Trophoblast cell (in vitro differentiated cells and primary cell): ENCODE measurements around the gene ZNF148.

ENCODE experiments used
- DNase-seq, 2 donors: peaks; one replicate each; pipeline ENCODE4 v3.0.0-alpha.2; 2016
- H2AFZ ChIP-seq: 2 replicates; pipeline ENCODE4 v1.6.1; 2013; ENCODE audit warnings: low read length, moderate library complexity, mild to moderate bottlenecking; ENCODE audit not compliant: insufficient read depth, poor library complexity
- H2AK5ac ChIP-seq: 2 replicates; pipeline ENCODE4 v1.6.1; 2013; ENCODE audit warnings: mild to moderate bottlenecking, low read length
- H2BK120ac ChIP-seq: 2 replicates; pipeline ENCODE4 v1.6.1; 2013; ENCODE audit warnings: low read length, mild to moderate bottlenecking, moderate library complexity; ENCODE audit not compliant: insufficient read depth, poor library complexity
- H2BK12ac ChIP-seq: 2 replicates; pipeline ENCODE4 v1.6.1; 2013; ENCODE audit warnings: mild to moderate bottlenecking, low read length, moderate library complexity
- H2BK5ac ChIP-seq: 2 replicates; pipeline ENCODE4 v1.6.1; 2013; ENCODE audit warnings: low read length, low read depth, moderate library complexity, mild to moderate bottlenecking; ENCODE audit not compliant: poor library complexity
- H3K14ac ChIP-seq: 2 replicates; pipeline ENCODE4 v1.6.1; 2013; ENCODE audit warnings: mild to moderate bottlenecking, low read length
- H3K18ac ChIP-seq: 2 replicates; pipeline ENCODE4 v1.6.1; 2013; ENCODE audit warnings: mild to moderate bottlenecking, low read length
- H3K23ac ChIP-seq: 2 replicates; pipeline ENCODE4 v1.6.1; 2013; ENCODE audit warnings: low read length
- H3K27ac ChIP-seq: 2 replicates; pipeline ENCODE4 v1.5.1; 2013; ENCODE audit warnings: low read depth, mild to moderate bottlenecking, inconsistent platforms, low read length, moderate library complexity
- H3K27me3 ChIP-seq: 2 replicates; pipeline ENCODE4 v1.6.1; 2013; ENCODE audit warnings: inconsistent platforms, mild to moderate bottlenecking, low read length, moderate library complexity; ENCODE audit not compliant: insufficient read depth
- H3K36me3 ChIP-seq, 2 experiments: 1 replicate in 1 of 2; 2 replicates in 1 of 2; pipeline ENCODE4 v1.6.1; 2013; ENCODE audit warnings: low read length in 2 of 2, mild to moderate bottlenecking in 2 of 2, moderate library complexity in 1 of 2; ENCODE audit not compliant: insufficient read depth in 2 of 2, control insufficient read depth in 1 of 2
- H3K4ac ChIP-seq: 2 replicates; pipeline ENCODE4 v1.6.1; 2013; ENCODE audit warnings: low read depth, mild to moderate bottlenecking, low read length, moderate library complexity
- H3K4me1 ChIP-seq, 2 experiments: 1 replicate in 1 of 2; 2 replicates in 1 of 2; pipeline ENCODE4 v1.6.1; 2013; ENCODE audit warnings: low read length in 2 of 2, mild to moderate bottlenecking in 2 of 2, moderate library complexity in 1 of 2; ENCODE audit not compliant: insufficient read depth in 2 of 2, control insufficient read depth in 1 of 2
- H3K4me2 ChIP-seq: 2 replicates; pipeline ENCODE4 v1.6.1; 2013; ENCODE audit warnings: inconsistent platforms, mild to moderate bottlenecking, low read length, moderate library complexity
- H3K4me3 ChIP-seq: 2 replicates; pipeline ENCODE4 v1.5.1; 2013; ENCODE audit warnings: mild to moderate bottlenecking, low read depth, low read length, inconsistent platforms
- H3K79me1 ChIP-seq: one replicate; pipeline ENCODE4 v1.6.1; 2013; ENCODE audit warnings: low read length
- H3K79me2 ChIP-seq: 2 replicates; pipeline ENCODE4 v1.6.1; 2013; ENCODE audit warnings: low read length, mild to moderate bottlenecking; ENCODE audit not compliant: control insufficient read depth, insufficient read depth, poor library complexity
- H3K9ac ChIP-seq: 2 replicates; pipeline ENCODE4 v1.6.1; 2013; ENCODE audit warnings: mild to moderate bottlenecking, low read length
- H3K9me3 ChIP-seq: 2 replicates; pipeline ENCODE4 v1.6.1; 2013; ENCODE audit warnings: low read depth, mild to moderate bottlenecking, control low read depth, inconsistent platforms, low read length; ENCODE audit not compliant: insufficient read depth
- H4K12ac ChIP-seq: 2 replicates; pipeline ENCODE4 v1.6.1; 2013; ENCODE audit warnings: low read depth, mild to moderate bottlenecking, low read length, moderate library complexity
- H4K8ac ChIP-seq: 2 replicates; pipeline ENCODE4 v1.6.1; 2013; ENCODE audit warnings: low read depth, mild to moderate bottlenecking, low read length, moderate library complexity
- H4K91ac ChIP-seq: one replicate; pipeline ENCODE4 v1.6.1; 2013; ENCODE audit warnings: low read depth, mild to moderate bottlenecking, low read length, moderate library complexity
- WGBS: extraction: QIAGEN DNeasy Blood & Tissue Kit; methylation state at CpG from one replicate; pipeline ENCODE4 v1.1.7; 2013; ENCODE audit warnings: missing lambda C conversion rate; ENCODE audit not compliant: insufficient read length, insufficient coverage; ENCODE audit errors: extremely low coverage; 5-methylcytosine and 5-hydroxymethylcytosine counted together

ZNF148 gene

GRCh38 chr3:125383744-125384143 is 8.6 kb upstream of the ZNF148 start:
- DNase-seq = no peak
- no peak overlapping the region for H3K9ac ChIP-seq
- H3K4ac ChIP-seq = no peak overlapping the region
- H3K27me3 ChIP-seq = no peaks in the 10 kb centered on the region
- no peaks in the 10 kb centered on the region for H3K79me2 ChIP-seq
- no peaks in the 10 kb centered on the region for H3K9me3 ChIP-seq
- no peak overlapping the region for H2BK5ac ChIP-seq
- H4K12ac ChIP-seq = no peak overlapping the region
- WGBS = no CpG with 5 or more reads among the region's 5 CpGs
- no peak overlapping the region for H2BK12ac ChIP-seq
- H2AFZ ChIP-seq = no peak overlapping the region
- no peak overlapping the region for H3K4me3 ChIP-seq
- H3K14ac ChIP-seq = no peak overlapping the region
- H3K4me1 ChIP-seq = no peaks in the 10 kb centered on the region
- H4K8ac ChIP-seq = no peak overlapping the region
- no peak overlapping the region for H2AK5ac ChIP-seq
- H3K18ac ChIP-seq = no peak overlapping the region
- no peak overlapping the region for H4K91ac ChIP-seq
- no peaks in the 10 kb centered on the region for H3K79me1 ChIP-seq
- H3K36me3 ChIP-seq = no peaks in the 10 kb centered on the region
- no peak overlapping the region for H2BK120ac ChIP-seq
- no peak overlapping the region for H3K4me2 ChIP-seq
- H3K27ac ChIP-seq = no peak overlapping the region
- peak overlapping the region; percentile 33 for H3K23ac ChIP-seq

DNA sequence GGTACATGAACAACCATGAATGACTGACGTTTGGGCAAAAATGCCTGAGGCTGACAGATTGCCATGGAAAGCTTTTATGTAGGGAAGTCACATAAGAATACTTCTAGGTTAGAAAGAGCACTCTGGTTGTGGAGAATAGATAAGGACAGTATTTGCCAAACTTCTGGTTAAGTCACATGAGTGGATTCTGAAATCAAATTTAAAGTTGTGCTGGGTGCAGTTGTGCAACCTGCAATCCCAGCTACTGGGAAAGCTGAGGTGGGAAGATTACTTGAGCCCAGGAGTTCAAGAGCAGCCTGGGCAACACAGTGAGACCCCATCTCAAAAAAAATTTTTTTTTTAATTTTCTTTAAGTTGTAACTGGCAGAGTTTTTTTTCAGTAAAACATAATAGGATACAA is 7.2 kb upstream of the ZNF148 start:
- H3K4me2 ChIP-seq = no peak overlapping the region
- H2BK5ac ChIP-seq = no peak overlapping the region
- H4K12ac ChIP-seq = no peak overlapping the region
- no peak overlapping the region for H3K14ac ChIP-seq
- no peak overlapping the region for H3K9ac ChIP-seq
- H3K4ac ChIP-seq = no peak overlapping the region
- H3K4me3 ChIP-seq = no peak overlapping the region
- H2BK12ac ChIP-seq = no peak overlapping the region
- no peaks in the 10 kb centered on the region for H3K4me1 ChIP-seq
- no peaks in the 10 kb centered on the region for H3K9me3 ChIP-seq
- no peak overlapping the region for H4K91ac ChIP-seq
- DNase-seq = no peak
- H3K27ac ChIP-seq = no peak overlapping the region
- H2AFZ ChIP-seq = no peak overlapping the region
- H3K79me2 ChIP-seq = no peaks in the 10 kb centered on the region
- no peaks in the 10 kb centered on the region for H3K36me3 ChIP-seq
- no peak overlapping the region for H2AK5ac ChIP-seq
- H3K18ac ChIP-seq = no peak overlapping the region
- no peak overlapping the region for H2BK120ac ChIP-seq
- H4K8ac ChIP-seq = no peak overlapping the region
- H3K23ac ChIP-seq = no peak overlapping the region
- no peaks in the 10 kb centered on the region for H3K27me3 ChIP-seq
- no CpG with 5 or more reads among the region's 1 CpG for whole genome bisulfite sequencing
- H3K79me1 ChIP-seq = no peaks in the 10 kb centered on the region

DNA sequence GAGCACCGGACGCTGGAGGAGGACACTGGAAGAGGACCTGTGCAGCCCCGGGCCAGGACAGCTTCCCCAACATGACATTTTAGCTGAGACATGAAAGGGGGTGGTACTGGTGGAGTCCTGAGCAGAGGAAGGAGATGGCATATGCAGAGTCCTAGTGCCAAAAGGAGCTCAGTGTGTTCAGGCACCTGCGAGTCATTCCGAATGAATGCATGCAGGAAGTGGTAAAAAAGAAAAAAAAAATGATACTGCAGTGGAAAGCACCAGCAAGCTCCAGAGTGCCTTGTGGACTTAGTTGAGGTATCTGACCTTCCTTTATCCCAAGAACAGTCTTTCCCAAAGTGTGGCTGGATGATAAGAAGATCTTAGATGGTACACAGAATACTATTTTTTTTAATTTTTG is 6.6 kb upstream of the ZNF148 start:
- H2BK12ac ChIP-seq = no peak overlapping the region
- no CpG with 5 or more reads among the region's 5 CpGs for WGBS
- H2BK5ac ChIP-seq = no peak overlapping the region
- H3K4me1 ChIP-seq = no peaks in the 10 kb centered on the region
- no peak overlapping the region for H2AK5ac ChIP-seq
- H3K79me2 ChIP-seq = no peaks in the 10 kb centered on the region
- H4K12ac ChIP-seq = no peak overlapping the region
- no peaks in the 10 kb centered on the region for H3K9me3 ChIP-seq
- H3K36me3 ChIP-seq = no peaks in the 10 kb centered on the region
- no peak overlapping the region for H4K91ac ChIP-seq
- H3K14ac ChIP-seq = no peak overlapping the region
- no peak overlapping the region for H3K18ac ChIP-seq
- no peak overlapping the region for H3K4me3 ChIP-seq
- H3K9ac ChIP-seq = no peak overlapping the region
- H3K27ac ChIP-seq = no peak overlapping the region
- no peak overlapping the region for H2BK120ac ChIP-seq
- H3K4me2 ChIP-seq = no peak overlapping the region
- no peaks in the 10 kb centered on the region for H3K27me3 ChIP-seq
- H2AFZ ChIP-seq = no peak overlapping the region
- no peak for DNase-seq
- H3K4ac ChIP-seq = no peak overlapping the region
- no peak overlapping the region for H4K8ac ChIP-seq
- H3K79me1 ChIP-seq = no peaks in the 10 kb centered on the region
- no peak overlapping the region for H3K23ac ChIP-seq

GRCh38 chr3:125381314-125381713 is 6.2 kb upstream of the ZNF148 start:
- Histone ChIP-seq H3K4me1 (no peaks in the 10 kb centered on the region), H2BK120ac (no peak overlapping the region), H3K79me2 (no peaks in the 10 kb centered on the region), H3K36me3 (no peaks in the 10 kb centered on the region), H3K79me1 (no peaks in the 10 kb centered on the region), H3K18ac (no peak overlapping the region), H3K9me3 (no peaks in the 10 kb centered on the region), H3K4me3 (no peak overlapping the region), H3K4me2 (no peak overlapping the region), H3K4ac (no peak overlapping the region), H3K14ac (no peak overlapping the region), H3K27ac (no peak overlapping the region), H4K8ac (no peak overlapping the region), H2BK12ac (no peak overlapping the region), H3K23ac (no peak overlapping the region), H3K9ac (no peak overlapping the region), H4K12ac (no peak overlapping the region), H3K27me3 (no peaks in the 10 kb centered on the region), H2AK5ac (no peak overlapping the region), H2AFZ (no peak overlapping the region), H2BK5ac (no peak overlapping the region), H4K91ac (no peak overlapping the region)
- no peak for DNase-seq
- WGBS = no CpG with 5 or more reads among the region's 2 CpGs
